Astrocyte of the spinal cord (primary cell): ENCODE results near the gene SCGB1C1.

Experiments used
- DNase-seq: peaks from one replicate; pipeline ENCODE4 v3.0.0; 2011; ENCODE audit warnings: low read depth, low spot score
- H3K4me3 ChIP-seq: 2 replicates; pipeline ENCODE4 v1.5.1; 2011; ENCODE audit warnings: low read depth, mild to moderate bottlenecking, low read length, moderate library complexity
- CTCF ChIP-seq: IDR thresholded peaks from 2 replicates; pipeline ENCODE4 v1.5.1; 2012; ENCODE audit warnings: low read depth, mild to moderate bottlenecking, low read length, inconsistent platforms
- in situ Hi-C: cut with HindIII; loops from 2 replicates; pipeline ENCODE4 v1.10.0; 2017; ENCODE audit warnings: low sequenced_read_pairs

Gene SCGB1C1

GRCh38 chr11:227824-228379 lies 35.0 kb downstream of the SCGB1C1 start:
- in situ Hi-C loops, result no loop called here
- no peak overlapping the region for H3K4me3 ChIP-seq
- no peak for TF ChIP-seq CTCF
- no peak for DNase-seq

- no peak for DNase-seq
- no peak overlapping the region for H3K4me3 ChIP-seq
- no peak for TF ChIP-seq CTCF
- in situ Hi-C loops, result no loop called here
These were observed 37.6 kb downstream of the SCGB1C1 start for GRCh38 chr11:230431-230830.

GRCh38 chr11:232783-233565 lies 40.1 kb downstream of the SCGB1C1 start:
- DNase-seq, result no peak
- no peak for TF ChIP-seq CTCF
- in situ Hi-C loops, result no loop called here

GRCh38 chr11:235180-235579 lies 42.3 kb downstream of the SCGB1C1 start:
- in situ Hi-C loops, result no loop called here
- TF ChIP-seq CTCF, result no peak
- no peak for DNase-seq
- H3K4me3 ChIP-seq, result peak overlapping the region; percentile 82

More at GRCh38 chr11:232783-233565, 40.1 kb downstream of the SCGB1C1 start:
- no peak overlapping the region for H3K4me3 ChIP-seq

GRCh38 chr11:235609-235996 lies 42.7 kb downstream of the SCGB1C1 start:
- in situ Hi-C loops, result no loop called here
- peak overlapping the region; percentile 82 for H3K4me3 ChIP-seq
- no peak for TF ChIP-seq CTCF
- DNase-seq, result peak; percentile 17

GRCh38 chr11:235997-236773 lies 43.3 kb downstream of the SCGB1C1 start, which contains the start of gene SIRT3:
Gene SIRT3 (minus strand): TSS chr11:236342. CDS start chr11:236328, 14 bp downstream.
- DNase-seq, result peak; percentile 79
- in situ Hi-C loops, result no loop called here
- peak within 1 kb of the TSS; percentile 94 for H3K4me3 ChIP-seq
- no peak for TF ChIP-seq CTCF
